Effector memory CD4-positive, alpha-beta T cell (primary cell): Measurements from ENCODE around the gene KIF21B.

Experiments used
- DNase-seq, 3 donors: peaks; one replicate each; pipeline ENCODE4 v3.0.0-alpha.2; 2020
- H3K27ac ChIP-seq: 2 replicates; pipeline ENCODE4 v1.7.0; 2013; ENCODE audit warnings: mild to moderate bottlenecking, low read length, moderate library complexity; ENCODE audit not compliant: insufficient read depth, poor library complexity, severe bottlenecking
- H3K27me3 ChIP-seq: replicated peaks from 2 replicates; pipeline ENCODE4 v1.7.0; 2013; ENCODE audit warnings: mild to moderate bottlenecking, low read length; ENCODE audit not compliant: insufficient read depth, control insufficient read depth, poor library complexity, severe bottlenecking
- H3K36me3 ChIP-seq: 2 replicates; pipeline ENCODE4 v1.7.0; 2013; ENCODE audit warnings: mild to moderate bottlenecking, low read length, moderate library complexity; ENCODE audit not compliant: control insufficient read depth, insufficient read depth
- H3K4me1 ChIP-seq: 2 replicates; pipeline ENCODE4 v1.7.0; 2013; ENCODE audit warnings: low read length, mild to moderate bottlenecking; ENCODE audit not compliant: control insufficient read depth, insufficient read depth, poor library complexity, severe bottlenecking
- H3K4me3 ChIP-seq: 2 replicates; pipeline ENCODE4 v1.7.0; 2013; ENCODE audit warnings: low read length, low read depth, mild to moderate bottlenecking; ENCODE audit not compliant: insufficient read depth, poor library complexity, severe bottlenecking
- H3K9me3 ChIP-seq: 2 replicates; pipeline ENCODE4 v1.7.0; 2013; ENCODE audit warnings: mild to moderate bottlenecking, low read length, moderate library complexity; ENCODE audit not compliant: control insufficient read depth

KIF21B gene

GRCh38 chr1:201032408-201032807, 8.9 kb upstream of the KIF21B start:
- no peak for DNase-seq
- no peak overlapping the region for H3K4me3 ChIP-seq
- H3K27ac ChIP-seq, result no peak overlapping the region
- H3K27me3 ChIP-seq, result no peaks in the 10 kb centered on the region
- H3K9me3 ChIP-seq, result no peaks in the 10 kb centered on the region
- no peaks in the 10 kb centered on the region for H3K4me1 ChIP-seq
- H3K36me3 ChIP-seq, result no peaks in the 10 kb centered on the region

- Histone ChIP-seq H3K4me3 (no peak overlapping the region), H3K36me3 (no peaks in the 10 kb centered on the region), H3K9me3 (no peaks in the 10 kb centered on the region), H3K27me3 (no peaks in the 10 kb centered on the region), H3K4me1 (peaks cover 13% of the 10 kb centered on the region), H3K27ac (no peak overlapping the region)
- no peak for DNase-seq
These were observed 5.0 kb upstream of the KIF21B start for GRCh38 chr1:201028461-201028889.

DNA sequence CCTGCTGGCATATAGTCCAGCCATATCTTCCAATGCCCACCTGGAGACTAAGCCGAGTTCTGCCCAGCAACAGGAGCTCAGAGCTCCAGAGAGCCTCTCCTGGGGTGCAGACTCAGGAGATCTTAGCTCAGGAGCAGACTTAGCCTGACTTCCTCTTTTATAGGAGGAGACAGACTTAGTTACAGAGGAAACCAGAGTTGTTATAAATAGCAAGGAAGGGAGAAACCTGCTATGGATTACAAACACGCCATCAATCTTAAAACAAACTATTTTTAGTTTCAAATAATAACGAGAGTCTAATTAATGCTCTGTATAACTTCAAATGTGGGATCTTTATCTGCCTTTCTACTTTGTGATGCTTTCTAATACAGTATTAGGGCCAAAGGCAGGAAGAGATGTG, 3.3 kb upstream of the KIF21B start:
- Histone ChIP-seq H3K36me3 (no peaks in the 10 kb centered on the region), H3K27ac (no peak overlapping the region), H3K4me1 (peaks cover 22% of the 10 kb centered on the region), H3K4me3 (no peak overlapping the region), H3K27me3 (no peaks in the 10 kb centered on the region), H3K9me3 (no peaks in the 10 kb centered on the region)
- no peak for DNase-seq

GRCh38 chr1:201026234-201026633, 2.7 kb upstream of the KIF21B start:
- Histone ChIP-seq H3K36me3 (no peaks in the 10 kb centered on the region), H3K4me3 (no peak overlapping the region), H3K9me3 (no peaks in the 10 kb centered on the region), H3K4me1 (peaks cover 28% of the 10 kb centered on the region), H3K27ac (no peak overlapping the region), H3K27me3 (no peaks in the 10 kb centered on the region)
- no peak for DNase-seq

DNA sequence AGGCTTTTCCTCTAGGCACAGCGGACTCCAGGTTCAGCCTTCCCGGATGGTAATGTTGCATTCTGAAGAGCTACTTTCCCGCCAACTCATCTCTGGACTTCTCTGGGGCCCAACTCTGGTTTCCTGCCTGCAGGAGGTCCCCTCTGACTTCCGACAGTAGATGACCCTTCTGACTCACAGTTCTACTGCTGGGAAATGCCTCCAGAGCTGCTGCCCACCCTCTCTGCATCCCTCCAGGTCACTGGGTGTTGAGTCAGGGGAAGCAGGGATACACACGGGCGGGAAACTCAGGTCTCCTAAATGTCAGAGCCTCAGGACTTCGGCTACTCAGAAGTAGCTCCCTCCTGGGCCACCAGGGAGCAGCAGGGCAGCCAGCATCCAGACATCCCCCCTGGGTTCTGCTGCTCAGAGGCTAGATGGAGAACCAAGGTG, 2.1 kb upstream of the KIF21B start:
- no peak overlapping the region for H3K27ac ChIP-seq
- DNase-seq, result no peak
- H3K27me3 ChIP-seq, result no peaks in the 10 kb centered on the region

DNA sequence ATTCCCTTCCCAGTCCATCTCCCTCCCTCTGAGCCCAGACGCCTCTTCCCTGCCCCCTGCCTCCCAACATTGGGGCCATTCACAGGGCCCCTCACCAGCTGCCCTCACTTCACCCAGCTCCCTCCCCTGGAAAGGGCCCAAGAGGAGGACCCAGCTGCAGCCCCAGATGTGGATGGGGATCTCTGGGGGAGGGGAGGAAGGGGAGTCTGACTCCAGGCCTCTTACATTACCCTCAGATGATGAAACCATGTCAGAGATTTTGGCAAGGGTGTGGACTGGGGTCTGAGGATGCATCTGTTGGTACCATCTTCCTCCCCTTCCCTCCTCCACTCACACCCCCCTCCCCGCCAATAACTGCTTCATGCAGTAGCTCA, 1.1 kb upstream of the KIF21B start:
- Histone ChIP-seq H3K27ac (no peak overlapping the region), H3K9me3 (no peaks in the 10 kb centered on the region), H3K27me3 (no peaks in the 10 kb centered on the region), H3K4me1 (peaks cover 44% of the 10 kb centered on the region), H3K36me3 (no peaks in the 10 kb centered on the region), H3K4me3 (no peak overlapping the region)
- no peak for DNase-seq

More for the DNA sequence above, 2.1 kb upstream of the KIF21B start:
- Histone ChIP-seq H3K4me1 (peaks cover 35% of the 10 kb centered on the region), H3K4me3 (no peak overlapping the region), H3K36me3 (no peaks in the 10 kb centered on the region), H3K9me3 (no peaks in the 10 kb centered on the region)

DNA sequence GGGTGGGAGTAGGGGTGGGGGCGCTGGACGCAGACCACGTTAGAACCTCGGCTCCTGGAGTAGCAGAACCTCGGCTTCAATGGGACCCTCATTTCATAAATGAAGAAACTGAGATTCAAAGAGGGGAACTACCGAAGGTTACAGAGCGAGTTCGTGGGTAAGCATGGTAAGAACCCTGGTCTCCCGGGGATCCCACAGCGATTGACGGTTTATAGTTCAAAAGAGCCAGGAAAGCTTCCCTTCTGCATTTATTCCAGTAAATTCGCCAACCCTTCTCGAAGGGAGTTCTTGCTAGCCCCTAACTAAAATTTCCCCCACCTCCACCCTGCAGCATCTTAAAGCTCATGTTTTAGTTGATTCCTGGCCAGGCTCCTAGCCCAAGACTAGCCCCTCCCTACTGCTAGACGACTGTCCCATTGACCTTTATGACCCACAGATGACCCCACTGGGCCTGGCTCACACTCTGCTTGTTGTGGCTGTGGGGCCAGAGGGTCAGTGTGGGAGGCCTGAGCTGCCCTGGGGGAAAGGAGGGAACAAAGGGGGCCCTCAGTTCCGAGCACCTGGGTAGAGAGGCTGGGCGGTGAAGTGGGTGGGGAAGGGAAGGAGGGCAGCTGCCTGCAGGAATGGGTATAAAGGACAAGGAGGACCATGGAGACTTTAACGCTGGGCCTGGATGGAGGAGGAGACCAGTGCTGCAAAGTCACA, 558 bp upstream of the KIF21B start:
- DNase-seq, result no peak
- Histone ChIP-seq H3K9me3 (no peaks in the 10 kb centered on the region), H3K27ac (peak overlapping the region; percentile 33), H3K36me3 (no peaks in the 10 kb centered on the region), H3K4me3 (no peak overlapping the region), H3K27me3 (no peaks in the 10 kb centered on the region), H3K4me1 (peaks cover 49% of the 10 kb centered on the region)

DNA sequence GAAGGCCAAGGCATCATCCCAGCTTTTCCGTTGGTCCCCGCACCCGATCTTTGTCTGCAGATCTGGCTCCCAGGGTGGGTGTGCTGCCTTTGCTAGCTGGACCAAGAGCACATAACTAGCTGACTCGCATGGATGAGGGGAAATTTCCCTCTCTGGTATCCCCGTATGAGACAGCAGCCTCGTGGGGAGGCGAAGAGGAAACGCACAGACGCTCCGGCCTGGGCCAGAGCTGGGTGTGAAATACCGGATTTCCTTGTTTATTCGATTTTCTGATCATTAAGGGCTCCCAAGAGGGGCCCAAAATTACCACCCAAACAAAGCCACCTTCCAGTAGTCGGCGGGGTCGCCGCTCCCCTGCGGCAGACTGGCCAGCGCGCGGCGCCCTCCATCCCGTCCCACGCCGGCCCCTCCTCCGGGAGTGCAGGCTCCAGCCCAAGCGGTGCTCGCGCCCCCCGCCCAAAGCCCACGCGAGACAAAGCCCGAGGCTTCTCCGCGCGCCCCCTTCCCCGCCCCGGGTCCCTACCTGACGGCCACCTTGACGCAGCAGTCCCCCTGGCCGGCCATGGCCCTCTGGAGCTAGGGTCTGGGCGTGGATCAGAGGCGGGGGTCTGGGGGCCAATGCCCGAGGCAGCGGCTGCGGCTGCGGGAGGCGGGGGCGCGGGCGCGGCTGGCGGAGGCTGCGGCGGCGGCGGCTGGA, 546 bp downstream of the KIF21B start:
- Histone ChIP-seq H3K4me3 (peak overlapping the region; percentile 83), H3K4me1 (peaks cover 60% of the 10 kb centered on the region), H3K27ac (peak overlapping the region; percentile 81), H3K36me3 (no peaks in the 10 kb centered on the region), H3K9me3 (no peaks in the 10 kb centered on the region), H3K27me3 (no peaks in the 10 kb centered on the region)
- peak in 2 of 3 donors; percentile 29 to 33 for DNase-seq

DNA sequence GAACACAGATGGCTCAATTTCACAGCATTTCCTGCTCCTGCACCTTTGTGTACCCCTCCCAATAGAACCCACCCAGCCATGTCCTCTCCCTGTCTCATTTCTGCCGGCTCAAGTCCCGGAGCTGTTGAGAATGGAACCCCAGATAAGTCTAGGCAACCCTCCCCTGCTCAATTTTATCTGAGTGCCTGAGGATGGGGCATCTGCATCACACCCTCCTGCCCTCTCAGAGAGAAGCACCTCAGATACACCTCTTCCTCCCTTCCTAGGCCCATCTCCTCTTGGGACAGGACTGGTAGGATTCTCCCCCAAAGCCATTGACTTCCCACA, 1.1 kb downstream of the KIF21B start:
- Histone ChIP-seq H3K27ac (peak overlapping the region; percentile 81), H3K9me3 (no peaks in the 10 kb centered on the region), H3K4me3 (peak overlapping the region; percentile 83), H3K4me1 (peaks cover 65% of the 10 kb centered on the region), H3K27me3 (no peaks in the 10 kb centered on the region), H3K36me3 (no peaks in the 10 kb centered on the region)
- no peak for DNase-seq

GRCh38 chr1:201021630-201022492, 1.7 kb downstream of the KIF21B start:
- peak overlapping the region; percentile 83 for H3K4me3 ChIP-seq
- no peaks in the 10 kb centered on the region for H3K9me3 ChIP-seq
- H3K27ac ChIP-seq, result peak overlapping the region; percentile 81
- H3K36me3 ChIP-seq, result no peaks in the 10 kb centered on the region
- no peaks in the 10 kb centered on the region for H3K27me3 ChIP-seq
- no peak for DNase-seq
- H3K4me1 ChIP-seq, result peaks cover 71% of the 10 kb centered on the region
